ENCODE results near the gene KAT7.

The KAT7 gene

DNA sequence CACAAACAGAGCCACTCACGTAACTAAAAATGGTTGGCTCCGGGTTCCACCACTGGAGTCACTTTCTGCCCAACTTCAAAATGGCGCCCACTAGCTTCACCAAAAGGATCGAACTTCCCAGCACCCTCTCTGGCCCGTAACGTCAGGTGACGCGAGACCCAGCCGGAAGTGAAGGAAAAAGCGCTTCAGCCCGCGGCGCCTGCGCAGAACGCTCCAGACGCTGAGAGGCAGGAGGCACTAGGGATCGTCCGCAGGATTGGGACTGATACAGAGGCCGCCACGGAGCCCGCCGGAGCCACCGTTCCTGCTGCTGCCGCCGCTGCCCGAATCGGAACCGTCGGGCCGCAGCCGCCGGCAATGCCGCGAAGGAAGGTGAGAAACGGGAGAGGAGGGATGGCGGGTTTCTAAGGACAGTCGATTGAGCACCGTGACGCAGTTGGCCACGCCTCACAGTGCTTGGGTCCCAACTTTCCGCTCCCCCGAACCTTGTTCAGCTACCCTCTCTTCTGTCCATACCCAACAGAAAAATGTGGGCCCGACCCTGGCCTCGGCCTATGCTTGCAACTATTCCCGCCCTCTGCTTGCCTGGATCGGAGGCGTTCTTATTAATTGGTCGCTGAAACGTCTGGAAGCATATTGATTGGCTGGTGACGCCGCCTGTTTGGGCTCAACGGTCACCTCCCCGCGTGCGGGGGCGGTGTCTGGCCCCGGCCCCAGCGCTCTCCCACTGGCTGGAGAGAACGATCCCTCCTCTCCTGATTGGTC, at the start of gene KAT7:
KAT7 (plus strand) TSS at position 204 of the 765 bp plus-strand sequence; CDS start at position 358, 154 bp downstream.
- peak; percentile 100 for DNase-seq

DNA sequence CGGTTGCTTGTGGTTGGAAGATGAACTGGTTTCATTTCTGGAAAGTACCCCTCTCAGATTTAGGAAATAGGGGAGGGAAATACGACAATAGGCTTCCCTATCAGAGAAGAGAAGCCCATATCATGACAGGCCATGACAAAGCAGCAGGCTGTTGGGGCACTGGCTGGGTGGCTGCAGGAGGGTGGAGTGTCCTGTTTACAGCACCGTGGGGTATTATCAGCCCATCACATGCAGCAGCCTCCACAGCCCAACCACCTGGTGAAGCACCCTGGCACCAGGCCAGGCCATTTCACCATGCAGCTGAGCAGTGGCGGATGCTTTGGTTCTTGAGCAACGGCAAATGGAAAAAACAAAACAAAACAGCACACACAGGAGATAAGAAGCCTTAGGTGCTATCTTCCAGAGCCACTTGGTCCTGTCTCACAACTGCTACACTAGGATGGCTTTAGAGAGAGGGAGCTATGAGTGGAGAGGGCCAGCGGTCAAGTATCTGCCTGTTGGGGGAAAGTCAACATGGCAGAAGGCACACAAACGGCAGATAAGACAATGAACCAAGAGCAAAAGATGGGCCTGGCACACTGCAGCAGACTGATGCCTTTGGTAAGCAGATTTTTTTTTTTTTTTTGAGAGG, 48.7 kb upstream of the KAT7 start:
- peak; percentile 95 for DNase-seq

DNA sequence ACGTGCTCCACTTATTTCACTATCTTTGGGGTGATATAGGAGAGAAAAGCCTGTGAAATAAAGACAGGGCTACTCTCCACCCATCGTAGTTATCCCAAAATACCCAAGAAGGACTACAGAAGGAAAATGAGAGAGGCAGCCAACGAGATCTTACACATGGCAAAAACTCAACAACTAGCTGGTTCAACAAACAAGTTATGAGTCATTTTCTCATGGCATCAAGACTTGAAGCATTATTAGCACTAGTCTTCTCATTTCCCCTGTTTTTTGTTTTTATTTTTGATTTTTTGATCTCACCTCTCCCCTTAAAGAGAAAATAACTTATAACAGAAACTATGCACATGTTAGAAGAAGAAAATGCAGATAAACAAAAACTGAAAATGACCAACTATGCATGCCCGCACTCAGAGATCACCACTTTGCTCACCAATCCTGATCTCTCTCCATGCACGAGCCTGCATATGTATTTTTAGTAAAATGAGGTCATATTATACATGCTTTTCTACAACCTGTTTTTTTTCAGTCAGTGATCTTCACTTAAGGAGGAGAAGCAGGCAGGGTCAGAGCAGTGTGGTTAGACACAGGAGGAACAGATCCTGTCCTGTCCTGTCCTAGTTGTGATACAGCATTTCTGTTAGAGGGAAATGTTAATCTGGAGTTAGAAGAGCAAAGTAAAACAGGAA, 47.3 kb upstream of the KAT7 start:
- DNase-seq: peak; percentile 37

DNA sequence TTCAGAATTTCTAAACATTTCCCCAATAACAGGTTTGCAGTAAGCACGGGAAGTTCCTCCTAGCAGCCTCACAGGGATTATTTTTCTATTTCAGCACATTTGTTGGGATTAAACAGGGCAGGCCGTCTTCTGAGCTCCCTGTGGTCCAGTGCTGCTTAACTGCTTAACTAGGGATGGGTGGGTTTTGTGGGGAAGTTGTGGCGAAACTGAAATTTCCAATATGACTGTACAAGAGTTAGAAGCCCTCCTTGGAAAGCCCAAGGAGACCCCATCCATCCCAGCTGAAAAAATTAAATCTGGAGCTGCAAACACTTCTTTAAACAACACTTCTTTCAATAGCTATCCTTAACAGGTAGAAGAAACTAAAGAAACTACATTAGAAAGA, 46.8 kb upstream of the KAT7 start:
- DNase-seq: peak; percentile 2

DNA sequence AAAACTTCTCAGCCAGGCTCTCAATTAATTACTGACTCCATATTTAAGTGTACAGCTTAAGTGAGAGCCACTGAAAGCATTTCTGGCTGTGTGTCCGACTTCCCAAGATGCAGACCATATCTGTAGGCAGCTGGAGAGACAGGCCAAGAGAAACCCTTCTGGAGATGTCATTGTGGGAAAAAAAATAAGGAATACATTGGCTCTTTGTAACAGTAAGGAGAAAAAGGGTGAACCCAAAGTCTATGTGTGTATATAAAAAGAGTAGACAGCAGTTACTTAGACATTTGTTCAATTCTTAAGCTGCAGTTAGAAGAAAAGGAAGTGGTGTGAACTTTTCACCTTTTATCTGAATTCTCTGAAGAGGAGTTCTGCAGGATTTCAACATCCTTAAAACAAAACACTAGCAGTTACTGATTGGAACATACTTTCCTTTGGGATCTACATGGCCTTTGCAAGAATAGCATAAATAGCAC, 46.3 kb upstream of the KAT7 start:
- DNase-seq: peak; percentile 44

DNA sequence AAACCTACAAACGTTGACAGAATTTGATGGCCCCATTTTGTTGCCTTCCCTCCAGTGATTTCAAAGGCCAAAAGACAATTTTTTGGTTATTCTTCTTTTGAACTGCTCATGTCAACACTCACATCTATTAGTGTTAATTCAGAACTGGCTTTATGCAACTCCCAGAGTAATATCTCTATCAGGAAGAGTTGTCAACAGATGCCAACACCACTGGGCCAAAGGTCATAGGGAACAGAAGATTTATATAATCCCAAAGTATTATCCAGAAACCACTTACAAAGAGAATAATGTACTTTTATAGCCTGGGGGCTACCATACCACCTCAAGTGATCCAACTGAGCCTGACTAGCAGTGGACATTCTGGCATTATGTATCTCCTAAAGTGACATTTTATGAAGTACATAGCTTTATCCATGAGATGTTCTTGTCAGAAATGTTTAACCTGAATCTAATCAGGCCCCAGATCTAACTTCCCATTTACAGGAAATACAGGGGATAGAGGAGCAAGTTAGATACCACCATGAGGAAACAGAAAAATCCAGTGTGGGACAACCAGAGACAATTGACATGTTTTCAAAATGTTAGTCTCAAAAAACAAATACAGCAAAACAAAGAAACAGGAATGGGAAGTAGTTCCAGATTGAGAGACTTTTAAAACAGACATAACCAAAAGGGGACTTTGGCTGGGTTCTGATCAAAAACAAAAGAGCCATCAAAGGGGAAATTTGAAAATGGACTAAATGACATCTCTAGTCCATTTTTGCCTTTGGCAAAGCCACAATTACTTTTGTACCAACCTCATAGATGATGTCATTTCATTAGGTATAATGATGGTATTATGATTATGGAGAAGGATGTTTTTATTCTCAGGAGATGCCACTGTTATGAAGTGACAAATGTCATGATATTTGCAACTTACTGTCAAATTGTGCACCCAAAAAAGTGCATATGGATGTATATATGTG, 43.0 kb upstream of the KAT7 start:
- no peak for DNase-seq

DNA sequence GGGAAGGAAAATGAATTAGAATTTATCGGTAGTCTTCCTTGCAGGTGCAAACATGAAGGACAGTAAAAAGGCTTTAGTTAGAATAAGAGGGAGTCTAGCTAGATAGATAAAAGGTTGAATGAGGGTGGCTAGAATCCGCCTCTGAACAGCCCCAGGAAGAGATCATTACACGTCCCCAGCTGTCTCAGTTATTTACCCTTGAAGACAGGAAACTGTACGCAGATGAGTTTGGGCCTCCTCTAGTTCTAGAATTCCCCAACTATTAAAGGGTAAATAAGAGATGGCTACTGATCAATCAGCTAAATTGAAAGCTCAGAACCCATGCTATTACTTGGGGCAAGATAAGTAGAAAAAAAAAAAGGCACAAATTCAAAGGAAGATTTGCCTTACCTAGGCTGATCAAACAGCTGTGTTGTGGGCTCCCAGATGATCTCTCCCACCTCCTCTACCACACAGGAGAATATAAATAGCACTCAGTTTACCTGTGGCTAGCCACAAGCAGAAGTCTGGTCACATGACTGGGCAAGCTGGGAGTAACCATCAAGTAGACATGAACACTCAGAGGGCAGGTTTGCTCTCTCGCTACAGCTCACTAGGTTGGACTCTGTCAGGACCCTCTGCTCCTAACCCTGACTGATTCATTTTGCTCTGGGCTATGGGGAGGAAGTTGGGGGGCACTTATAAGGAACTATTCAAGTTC, 41.5 kb upstream of the KAT7 start:
- peak; percentile 63 for DNase-seq

DNA sequence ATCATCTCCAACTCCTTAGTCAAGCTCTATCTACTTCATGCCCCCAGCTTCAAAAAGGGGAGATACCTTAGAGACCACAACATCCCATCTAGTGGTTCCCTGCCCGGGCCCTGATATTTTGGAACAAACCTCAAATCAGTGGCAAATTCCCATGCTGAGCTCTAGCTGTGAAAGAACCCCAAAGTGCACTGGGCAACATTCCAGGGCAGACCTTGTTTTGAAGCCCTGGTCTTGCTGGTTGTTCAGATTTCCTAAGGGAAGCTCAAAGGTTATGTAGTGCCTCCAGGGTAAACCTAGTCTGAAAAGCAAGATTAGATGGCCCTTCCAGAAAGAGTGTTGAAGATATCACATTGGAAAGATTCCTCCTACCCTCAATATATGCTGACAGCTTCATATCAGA, 40.8 kb upstream of the KAT7 start:
- peak; percentile 60 for DNase-seq

DNA sequence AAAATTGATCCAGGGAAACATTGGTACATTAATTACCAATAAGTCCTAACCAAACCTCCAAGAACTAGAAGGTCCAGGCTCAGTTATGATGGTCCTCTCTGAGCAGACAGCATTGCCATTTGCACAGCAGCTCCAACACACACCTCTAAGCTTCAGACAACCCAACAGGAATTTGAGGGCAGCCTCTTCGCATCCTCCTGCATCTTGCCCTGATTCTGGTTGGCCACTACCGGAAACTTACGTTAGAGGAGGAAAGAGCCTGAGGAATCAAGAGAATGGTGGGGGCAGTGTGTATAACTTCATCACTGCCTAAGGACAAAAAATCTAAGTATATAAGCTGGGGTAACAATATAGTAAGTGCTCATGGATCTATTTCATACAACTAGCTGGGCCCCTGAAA, 40.3 kb upstream of the KAT7 start:
- DNase-seq: peak; percentile 68

DNA sequence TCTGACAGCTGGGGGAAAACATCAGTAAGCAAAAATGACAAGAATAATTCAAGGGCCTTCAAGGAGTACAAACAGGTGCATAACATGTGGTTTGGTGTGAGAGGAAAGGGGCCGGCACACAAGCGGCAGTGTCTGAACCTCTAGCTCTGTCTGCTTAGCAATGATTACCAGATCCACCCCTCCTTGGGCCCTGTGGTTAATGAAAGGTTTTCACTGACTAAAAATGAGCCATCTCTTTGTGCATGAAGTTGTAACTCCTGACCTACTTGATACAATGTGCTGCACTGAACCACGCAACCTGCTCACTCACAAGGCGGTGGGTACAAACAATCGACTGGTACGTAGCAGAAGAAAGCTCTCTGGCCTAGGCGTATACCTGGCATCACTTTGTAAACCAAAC, 39.7 kb upstream of the KAT7 start:
- peak; percentile 83 for DNase-seq

DNA sequence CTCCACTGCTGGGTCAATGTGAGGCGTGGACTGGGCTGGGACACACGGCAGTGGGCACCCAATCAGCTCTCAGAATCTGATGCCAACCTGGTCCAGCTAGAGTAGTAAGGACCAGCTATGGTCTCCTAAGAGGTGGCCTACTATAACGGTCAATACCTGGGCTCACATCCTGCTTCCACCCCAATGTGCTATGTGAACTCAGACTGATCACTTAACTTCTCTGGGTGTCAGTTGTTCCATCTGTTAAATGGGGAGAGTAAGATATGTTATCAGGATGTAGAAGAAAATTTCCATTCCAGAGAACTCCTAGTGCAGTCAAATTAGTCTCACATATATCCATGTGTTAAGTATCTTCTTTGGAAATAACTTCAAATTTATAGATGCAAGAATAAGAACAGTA, 38.8 kb upstream of the KAT7 start:
- DNase-seq: no peak

DNA sequence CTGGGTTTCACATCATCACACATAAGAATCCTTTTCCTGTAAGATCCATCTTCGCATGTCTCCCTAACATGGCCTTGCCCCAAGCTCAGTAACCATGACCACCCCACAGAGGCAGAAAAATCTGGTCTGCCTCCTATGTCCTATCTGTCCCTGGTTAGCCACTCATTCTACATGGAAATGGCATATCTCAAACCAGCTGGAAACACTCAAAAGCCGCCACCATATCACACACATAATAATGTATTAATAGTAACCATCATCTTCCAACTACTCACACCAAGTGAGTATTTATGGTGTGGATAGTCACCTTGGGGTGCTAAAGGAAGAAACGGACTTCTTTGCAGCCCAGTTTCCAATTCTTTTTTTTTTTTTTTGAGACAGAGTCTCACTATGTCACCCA, 36.0 kb upstream of the KAT7 start:
- peak; percentile 39 for DNase-seq

DNA sequence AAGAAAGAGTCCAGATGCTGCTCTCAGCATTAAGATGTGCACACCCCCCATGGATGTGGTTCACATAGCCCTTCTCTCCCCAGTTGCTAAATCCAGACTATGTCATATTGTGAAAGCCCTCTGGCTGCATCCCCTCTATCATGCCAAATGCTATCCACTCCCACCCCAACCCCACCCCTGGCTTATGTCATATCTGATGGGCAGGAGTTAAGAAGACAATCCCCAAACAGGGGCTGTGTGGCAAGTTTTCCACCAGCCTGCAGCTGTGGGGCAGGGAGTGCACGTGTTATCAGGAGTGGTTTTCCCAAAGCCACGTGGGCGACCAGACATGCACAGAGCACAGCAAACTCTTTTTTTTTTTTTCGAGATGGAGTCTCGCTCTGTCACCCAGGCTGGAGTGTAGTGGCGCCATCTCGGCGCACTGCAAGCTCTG, 34.5 kb upstream of the KAT7 start:
- peak; percentile 55 for DNase-seq

DNA sequence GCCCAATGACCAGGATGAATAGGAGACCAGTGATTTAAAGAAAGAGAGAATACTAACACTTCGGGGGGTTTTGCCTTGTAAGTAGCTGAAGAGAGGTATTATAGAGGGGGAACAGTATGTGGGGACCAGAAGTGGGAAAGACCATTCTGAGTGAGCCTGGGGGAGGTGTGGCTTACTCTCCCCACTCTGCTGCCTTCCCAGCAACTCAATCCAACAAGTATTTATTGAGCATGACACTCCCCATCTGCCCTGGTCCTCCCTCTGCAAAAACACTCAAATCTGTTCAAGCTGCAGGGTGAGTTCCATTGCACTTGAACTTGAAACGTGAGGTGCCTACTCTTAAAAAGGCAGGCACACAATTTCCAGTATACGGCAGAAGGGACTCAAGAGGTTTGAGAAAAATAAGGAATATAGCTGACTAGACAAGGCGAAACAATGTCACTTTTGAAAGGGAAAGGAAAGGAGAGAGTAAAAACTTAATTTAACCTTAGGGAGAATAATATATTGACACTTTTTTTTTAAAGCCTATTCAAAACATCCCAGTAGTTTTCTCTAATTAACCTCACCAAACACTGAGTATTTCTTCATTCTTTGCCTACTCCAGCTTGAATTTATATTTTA, 32.7 kb upstream of the KAT7 start:
- peak; percentile 16 for DNase-seq

DNA sequence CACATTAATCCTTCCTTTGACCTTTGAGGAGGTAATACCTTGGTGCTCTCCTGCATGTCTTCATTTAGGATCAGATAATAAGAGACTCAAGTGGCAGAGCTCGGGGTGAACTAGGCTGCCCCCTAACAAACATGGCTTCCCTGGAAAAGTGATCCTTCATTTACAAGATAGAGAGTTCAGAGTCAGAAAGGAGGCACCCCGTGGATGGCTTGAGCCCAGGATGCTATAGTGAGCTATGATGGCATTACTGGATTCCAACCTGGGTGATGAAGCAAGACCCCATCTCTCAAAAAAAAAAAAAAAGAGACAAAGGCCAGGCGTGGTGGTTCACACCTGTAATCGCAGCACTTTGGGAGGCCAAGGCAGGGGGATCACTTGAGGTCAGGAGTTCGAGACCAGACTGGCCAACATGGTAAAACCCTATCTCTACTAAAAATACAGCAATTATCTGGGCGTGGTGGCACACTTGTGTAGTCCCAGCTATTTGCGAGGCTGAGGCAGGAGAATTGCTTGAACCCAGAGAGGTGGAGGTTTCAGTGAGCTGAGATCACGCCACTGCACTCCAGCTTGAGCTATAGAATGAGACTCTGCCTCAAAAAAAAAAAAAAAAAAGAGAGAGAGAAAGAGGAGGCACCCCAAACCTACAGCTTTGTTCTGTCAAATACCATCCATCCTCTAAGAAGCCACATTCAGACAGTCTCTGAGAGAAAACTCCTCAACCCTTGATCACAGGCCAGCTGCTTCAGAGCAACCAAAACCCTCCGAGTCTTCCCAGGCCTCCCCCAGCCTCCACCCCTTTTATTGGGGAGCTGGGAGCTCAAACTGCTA, 31.9 kb upstream of the KAT7 start:
- peak; percentile 34 for DNase-seq

DNA sequence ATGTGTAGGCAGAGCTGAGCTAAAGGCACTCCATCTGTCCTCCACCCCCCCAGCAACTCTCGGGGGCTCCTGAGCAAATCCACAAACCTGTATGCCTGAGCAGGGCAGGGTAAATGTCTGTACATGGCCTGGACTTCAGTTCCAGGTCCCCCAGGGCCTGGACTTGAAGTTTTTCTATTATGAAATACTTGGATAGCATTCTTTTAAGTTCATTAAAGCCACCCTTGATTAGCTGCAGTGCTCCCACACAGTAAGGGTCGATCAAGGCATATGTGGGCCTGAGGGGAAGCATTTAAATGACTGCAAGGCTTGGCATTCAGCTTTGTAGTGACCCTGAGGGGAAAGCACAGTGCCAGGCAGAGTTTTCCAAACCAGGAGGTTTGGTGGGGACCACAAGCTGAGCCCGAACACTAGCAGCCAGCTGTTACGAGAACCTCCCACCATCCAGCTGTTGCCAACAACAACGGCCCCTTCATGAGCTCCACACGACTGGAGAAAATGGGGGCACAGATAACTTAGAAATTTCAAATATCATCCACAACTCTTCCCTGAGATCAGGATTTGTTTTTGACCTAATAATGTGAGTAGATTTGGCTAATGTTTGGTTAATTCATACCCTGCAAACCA, 31.2 kb upstream of the KAT7 start:
- DNase-seq: peak; percentile 60

DNA sequence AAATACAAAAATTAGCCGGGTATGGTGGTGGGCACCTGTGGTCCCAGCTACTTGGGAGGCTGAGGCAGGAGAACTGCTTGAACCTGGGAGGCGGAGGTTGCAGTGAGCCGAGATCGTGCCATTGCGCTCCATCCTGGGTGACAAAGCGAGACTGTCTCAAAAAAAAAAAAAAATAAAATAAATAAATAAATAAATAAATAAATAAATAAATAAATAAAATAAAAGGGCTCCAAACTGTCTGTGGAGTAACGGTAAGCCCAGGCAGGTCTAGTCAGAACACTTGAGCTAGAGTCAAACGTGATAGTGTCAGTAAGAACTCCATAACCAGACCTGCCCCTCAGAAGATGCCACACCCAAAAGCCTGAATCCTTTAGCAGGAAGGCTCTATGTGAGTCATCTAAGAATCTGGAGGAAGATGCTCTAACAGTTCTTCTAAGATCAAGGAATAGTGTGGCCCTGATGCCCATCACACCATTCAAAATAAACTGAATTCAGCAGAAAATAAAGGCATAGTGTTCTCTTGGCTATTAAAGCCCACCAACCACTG, 29.9 kb upstream of the KAT7 start:
- peak; percentile 22 for DNase-seq

DNA sequence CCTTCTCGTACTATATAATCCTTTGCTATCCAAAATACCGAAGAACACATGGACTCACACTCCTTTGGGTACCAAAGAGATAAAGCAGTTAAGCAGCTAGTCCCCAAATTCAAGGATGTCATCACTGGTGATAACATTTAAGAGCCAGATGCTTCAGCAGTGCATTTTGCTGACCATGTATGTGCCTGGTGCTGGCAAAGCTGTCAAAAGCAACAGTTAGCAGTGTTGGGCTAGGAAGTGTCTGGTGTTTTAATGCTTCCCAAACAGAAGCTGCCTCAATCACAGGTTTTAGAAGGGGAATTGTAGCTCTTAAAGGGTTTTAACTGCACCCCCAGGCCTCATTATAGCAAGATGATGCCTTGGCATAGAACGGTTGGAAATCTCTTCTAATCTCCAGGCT, 29.3 kb upstream of the KAT7 start:
- peak; percentile 60 for DNase-seq

DNA sequence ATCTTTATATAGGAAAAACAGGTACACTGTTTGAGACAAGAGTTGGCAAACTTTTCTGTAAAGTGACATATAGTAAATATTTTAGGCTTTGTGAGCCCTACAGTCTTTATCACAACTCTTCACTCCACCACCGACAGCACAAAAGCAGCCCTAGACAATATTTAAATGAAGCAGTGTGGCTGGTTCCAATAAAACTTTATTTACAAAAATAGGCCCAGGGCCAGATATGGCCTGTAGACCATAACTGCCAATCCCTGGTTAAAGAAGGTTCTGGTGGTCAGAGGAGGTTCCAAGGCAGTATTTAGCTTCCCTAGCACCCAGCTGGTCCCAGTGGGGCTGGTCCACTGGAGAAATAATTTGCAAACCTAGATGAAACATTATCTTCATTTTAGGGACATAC, 28.2 kb upstream of the KAT7 start:
- peak; percentile 16 for DNase-seq
